Hepatocyte (in vitro differentiated cells): ENCODE data around the gene CPSF3. TPM values are rescaled to one million over a fixed set of nuclear protein-coding genes. Genes with fewer than 3 reads are reported as not detected.
"Not testable (repeated sequence)": the region's sequence is repeated elsewhere in the genome, so short reads cannot be mapped to it uniquely, and the experiment has no call there.

Source experiments
- DNase-seq: peaks from one replicate; pipeline ENCODE4 v3.0.0-alpha.2; 2016; ENCODE audit warnings: low spot score
- H2AFZ ChIP-seq: fragments of 200-600 bp; sonication (generic); 2 replicates; pipeline ENCODE4 v1.6.0; 2016; ENCODE audit warnings: antibody characterized with exemption, mild to moderate bottlenecking
- H3K27ac ChIP-seq: fragments of 200-600 bp; sonication (generic); 2 replicates; pipeline ENCODE4 v1.5.1; 2016; ENCODE audit warnings: mild to moderate bottlenecking
- H3K27me3 ChIP-seq: fragments of 200-600 bp; sonication (generic); 2 replicates; pipeline ENCODE4 v1.6.1; 2016
- H3K36me3 ChIP-seq: fragments of 200-600 bp; sonication (generic); replicated peaks from 2 replicates; pipeline ENCODE4 v1.5.1; 2016; ENCODE audit warnings: low read depth; ENCODE audit not compliant: insufficient read depth
- H3K4me1 ChIP-seq: fragments of 200-600 bp; sonication (generic); 2 replicates; pipeline ENCODE4 v1.5.1; 2016; ENCODE audit warnings: mild to moderate bottlenecking, moderate library complexity; ENCODE audit not compliant: insufficient read depth
- H3K4me2 ChIP-seq: fragments of 200-600 bp; sonication (generic); 2 replicates; pipeline ENCODE4 v1.6.0; 2016
- H3K4me3 ChIP-seq: fragments of 200-600 bp; sonication (generic); 2 replicates; pipeline ENCODE4 v1.5.1; 2016; ENCODE audit warnings: mild to moderate bottlenecking
- H3K79me2 ChIP-seq: fragments of 200-600 bp; sonication (generic); 2 replicates; pipeline ENCODE4 v1.6.0; 2017; ENCODE audit warnings: mild to moderate bottlenecking
- H3K9me2 ChIP-seq: fragments of 200-600 bp; sonication (generic); replicated peaks from 2 replicates; pipeline ENCODE4 v1.6.0; 2017; ENCODE audit warnings: mild to moderate bottlenecking; ENCODE audit not compliant: insufficient read depth
- H3K9me3 ChIP-seq: fragments of 200-600 bp; sonication (generic); 2 replicates; pipeline ENCODE4 v1.5.1; 2016; ENCODE audit warnings: low read depth, mild to moderate bottlenecking
- H4K20me1 ChIP-seq: fragments of 200-600 bp; sonication (generic); 2 replicates; pipeline ENCODE4 v1.6.0; 2016; ENCODE audit warnings: mild to moderate bottlenecking; ENCODE audit not compliant: insufficient read depth, poor library complexity, severe bottlenecking
- CTCF ChIP-seq: fragments of 200-600 bp; sonication (generic); IDR thresholded peaks from 2 replicates; pipeline ENCODE4 v1.5.1; 2016; ENCODE audit warnings: antibody characterized with exemption, mild to moderate bottlenecking; ENCODE audit not compliant: poor library complexity
- EZH2 ChIP-seq: fragments of 200-600 bp; sonication (generic); IDR thresholded peaks from 2 replicates; pipeline ENCODE4 v1.6.1; 2016; ENCODE audit warnings: antibody characterized with exemption, mild to moderate bottlenecking, borderline replicate concordance
- EZH2phosphoT487 ChIP-seq: fragments of 200-600 bp; sonication (generic); IDR thresholded peaks from one replicate; pipeline ENCODE4 v1.6.1; 2018; ENCODE audit warnings: antibody characterized with exemption, mild to moderate bottlenecking, low read depth, moderate library complexity; ENCODE audit not compliant: unreplicated experiment, severe bottlenecking
- WGBS: methylation state at CpG from one replicate; pipeline ENCODE4 v1.1.6; 2016; ENCODE audit warnings: low lambda C conversion rate; ENCODE audit errors: missing lambda C conversion rate; 5-methylcytosine and 5-hydroxymethylcytosine counted together
- polyA plus RNA-seq: library from polyadenylated mRNA; unstranded; fragments of >200 nt; fragmentation: Nextera tagmentation; extraction: Ambion mirVana; gene quantifications from 2 replicates; pipeline ENCODE4 v1.2.1, GENCODE V29; 2016
- total RNA-seq: library from RNA; depleted of rRNA; stranded (reverse); fragments of >200 nt; gene quantifications from 2 replicates; pipeline ENCODE4 v1.2.3, GENCODE V29; 2014

Gene CPSF3
- total and polyA plus RNA-seq, 2 experiments from 2014 or later = 23.9 to 38.7 TPM

- Histone ChIP-seq H3K36me3 (peaks cover 11% of the 10 kb centered on the region), H3K4me3 (no peak overlapping the region), H3K4me1 (no peaks in the 10 kb centered on the region), H3K27me3 (no peaks in the 10 kb centered on the region), H3K9me3 (no peaks in the 10 kb centered on the region), H4K20me1 (no peaks in the 10 kb centered on the region), H3K9me2 (no peaks in the 10 kb centered on the region), H3K27ac (no peak overlapping the region), H3K4me2 (no peak overlapping the region), H3K79me2 (no peaks in the 10 kb centered on the region), H2AFZ (no peak overlapping the region)
- WGBS = 83% methylated on average over 1 of the region's 1 CpG
- TF ChIP-seq CTCF = no peak
- no peak for TF ChIP-seq EZH2
- no peak for TF ChIP-seq EZH2phosphoT487
- DNase-seq = no peak
Observed at GRCh38 chr2:9498210-9498609, 74.8 kb downstream of the CPSF3 start.

GRCh38 chr2:9508931-9509330 lies 85.5 kb downstream of the CPSF3 start:
- WGBS = 14% methylated on average over 1 of the region's 1 CpG
- Histone ChIP-seq H3K9me3 (no peaks in the 10 kb centered on the region), H3K9me2 (no peaks in the 10 kb centered on the region), H3K4me2 (no peak overlapping the region), H3K36me3 (no peaks in the 10 kb centered on the region), H3K27me3 (no peaks in the 10 kb centered on the region), H4K20me1 (no peaks in the 10 kb centered on the region), H3K4me1 (no peaks in the 10 kb centered on the region), H3K4me3 (no peak overlapping the region), H3K27ac (no peak overlapping the region), H2AFZ (no peak overlapping the region), H3K79me2 (no peaks in the 10 kb centered on the region)
- no peak for TF ChIP-seq EZH2
- TF ChIP-seq EZH2phosphoT487 = no peak
- no peak for TF ChIP-seq CTCF
- DNase-seq = no peak

- not testable (repeated sequence) for H3K4me2 ChIP-seq, H3K4me1 ChIP-seq, DNase-seq, H3K4me3 ChIP-seq, H3K27me3 ChIP-seq, H3K27ac ChIP-seq, H3K9me2 ChIP-seq, H3K36me3 ChIP-seq, H2AFZ ChIP-seq, H3K9me3 ChIP-seq, H3K79me2 ChIP-seq, H4K20me1 ChIP-seq
- 98% methylated on average over 3 of the region's 3 CpGs for WGBS
Observed at GRCh38 chr2:9513946-9514345, 90.5 kb downstream of the CPSF3 start.

GRCh38 chr2:9517118-9517782 lies 93.8 kb downstream of the CPSF3 start:
- no peak for TF ChIP-seq EZH2
- TF ChIP-seq EZH2phosphoT487 = no peak
- no peak for TF ChIP-seq CTCF
- Histone ChIP-seq H4K20me1 (no peaks in the 10 kb centered on the region), H3K9me2 (no peaks in the 10 kb centered on the region), H3K79me2 (peaks cover 3% of the 10 kb centered on the region), H3K4me1 (no peaks in the 10 kb centered on the region), H3K9me3 (no peaks in the 10 kb centered on the region), H3K4me3 (no peak overlapping the region), H3K27ac (no peak overlapping the region), H3K4me2 (no peak overlapping the region), H3K27me3 (no peaks in the 10 kb centered on the region), H3K36me3 (peaks cover 4% of the 10 kb centered on the region), H2AFZ (no peak overlapping the region)
- no peak for DNase-seq
- WGBS = 98% methylated on average over 2 of the region's 2 CpGs
